K562 (cell line): ENCODE results near the gene SDSL. TPM values are rescaled to one million over a fixed set of nuclear protein-coding genes. Genes with fewer than 3 reads are reported as not detected.

Experiments used
- CHD2 ChIP-seq: IDR thresholded peaks from 2 replicates; pipeline ENCODE4 v1.6.1; 2011; ENCODE audit warnings: low read depth, low read length
- DPF2 ChIP-seq: fragments of 450-650 bp; IDR thresholded peaks from 2 replicates; pipeline ENCODE4 v1.6.1; 2016
- FOXM1 ChIP-seq, 2 experiments: fragments of 450-650 bp in 1 of 2; sonication (generic) in 1 of 2; formaldehyde crosslinking in 1 of 2; IDR thresholded peaks; 2 replicates each; pipeline versions ENCODE4 v1.6.1 to v1.9.0; 2017 to 2022; ENCODE audit warnings: low read depth in 2 of 2, mild to moderate bottlenecking in 2 of 2, missing genetic modification reagents in 1 of 2, moderate library complexity in 1 of 2
- NCOA4 ChIP-seq: fragments of 450-650 bp; IDR thresholded peaks from 2 replicates; pipeline ENCODE4 v1.6.1; 2018; ENCODE audit warnings: mild to moderate bottlenecking; ENCODE audit not compliant: partially characterized antibody
- POLR2AphosphoS5 ChIP-seq: IDR thresholded peaks from 2 replicates; pipeline ENCODE4 v1.6.1; 2011; ENCODE audit warnings: mild to moderate bottlenecking, low read depth, low read length, moderate library complexity; ENCODE audit not compliant: control insufficient read depth, insufficient read depth
- POLR2B ChIP-seq: fragments of 450-650 bp; IDR thresholded peaks from 2 replicates; pipeline ENCODE4 v1.6.1; 2018; ENCODE audit warnings: low read depth; ENCODE audit not compliant: partially characterized antibody
- PURB ChIP-seq: sonication (generic); formaldehyde crosslinking; IDR thresholded peaks from 2 replicates; pipeline ENCODE4 v1.9.0; 2021; ENCODE audit warnings: low read depth, mild to moderate bottlenecking, missing genetic modification reagents
- SMARCE1 ChIP-seq: fragments of 450-650 bp; IDR thresholded peaks from 2 replicates; pipeline ENCODE4 v1.7.1; 2016; ENCODE audit warnings: mild to moderate bottlenecking
- SREBF1 ChIP-seq: fragments of 150-350 bp; IDR thresholded peaks from 2 replicates; pipeline ENCODE4 v1.6.1; 2014; ENCODE audit warnings: antibody characterized with exemption, low read depth, low read length, borderline replicate concordance
- ZNF75A ChIP-seq: fragments of 450-650 bp; formaldehyde crosslinking; IDR thresholded peaks from 2 replicates; pipeline ENCODE4 v1.4.0; 2020; ENCODE audit warnings: mild to moderate bottlenecking
- polyA plus RNA-seq, 8 experiments: library from polyadenylated mRNA; depleted of rRNA in 4 of 8; stranded (reverse) in 5 of 8; unstranded in 3 of 8; fragments of >200 nt; fragmentation: Nextera tagmentation in 2 of 8; fragmentation: Illumina TruSeq in 1 of 8; extraction: Ambion mirVana in 2 of 8; extraction: Trizol in 1 of 8; gene quantifications; 2 replicates each; pipeline versions ENCODE4 v1.2.1 to v1.2.3, GENCODE V29; 2011 to 2014; ENCODE audit warnings: inconsistent platforms in 1 of 8, missing spikeins in 1 of 8
- total RNA-seq, 7 experiments: library from RNA; depleted of rRNA in 6 of 7; stranded (reverse); fragments of >200 nt in 6 of 7; fragmentation: Illumina TruSeq in 2 of 7; extraction: Trizol in 2 of 7; gene quantifications; 2 replicates each; pipeline versions ENCODE4 v1.2.1 to v1.2.3, GENCODE V29; 2011 to 2021; ENCODE audit warnings: low replicate concordance in 1 of 7
- TF ChIP-seq, protein P1 (sequence below): conservative IDR thresholded peaks from 2 replicates; pipeline ENCODE4 v1.6.1; 2011; ENCODE audit warnings: low read depth, mild to moderate bottlenecking, low read length; ENCODE audit not compliant: control insufficient read depth
- TF ChIP-seq, protein P2 (sequence below): fragments of 250-450 bp; sonication (Bioruptor Pico); IDR thresholded peaks from 2 replicates; pipeline ENCODE4 v1.8.0; 2022; ENCODE audit warnings: inconsistent platforms, mild to moderate bottlenecking, moderate library complexity, borderline replicate concordance
- TF ChIP-seq, protein P3 (sequence below): fragments of 450-650 bp; IDR thresholded peaks from 2 replicates; pipeline ENCODE4 v1.6.1; 2016; ENCODE audit warnings: borderline replicate concordance
- TF ChIP-seq, protein P4 (sequence below): IDR thresholded peaks from 2 replicates; pipeline ENCODE4 v1.6.1; 2016; ENCODE audit warnings: missing genetic modification characterization, missing compliant biosample characterization
- TF ChIP-seq, protein P5 (sequence below): sonication (generic); formaldehyde crosslinking; IDR thresholded peaks from 2 replicates; pipeline ENCODE4 v1.8.0; 2022; ENCODE audit warnings: mild to moderate bottlenecking, missing genetic modification reagents

The SDSL gene
- total and polyA plus RNA-seq, 9 of the 15 experiments (the other 6 are each of a cell fraction or from before 2014, with no cell fraction given): 0.31 to 11.0 (median 7.4) TPM

DNA sequence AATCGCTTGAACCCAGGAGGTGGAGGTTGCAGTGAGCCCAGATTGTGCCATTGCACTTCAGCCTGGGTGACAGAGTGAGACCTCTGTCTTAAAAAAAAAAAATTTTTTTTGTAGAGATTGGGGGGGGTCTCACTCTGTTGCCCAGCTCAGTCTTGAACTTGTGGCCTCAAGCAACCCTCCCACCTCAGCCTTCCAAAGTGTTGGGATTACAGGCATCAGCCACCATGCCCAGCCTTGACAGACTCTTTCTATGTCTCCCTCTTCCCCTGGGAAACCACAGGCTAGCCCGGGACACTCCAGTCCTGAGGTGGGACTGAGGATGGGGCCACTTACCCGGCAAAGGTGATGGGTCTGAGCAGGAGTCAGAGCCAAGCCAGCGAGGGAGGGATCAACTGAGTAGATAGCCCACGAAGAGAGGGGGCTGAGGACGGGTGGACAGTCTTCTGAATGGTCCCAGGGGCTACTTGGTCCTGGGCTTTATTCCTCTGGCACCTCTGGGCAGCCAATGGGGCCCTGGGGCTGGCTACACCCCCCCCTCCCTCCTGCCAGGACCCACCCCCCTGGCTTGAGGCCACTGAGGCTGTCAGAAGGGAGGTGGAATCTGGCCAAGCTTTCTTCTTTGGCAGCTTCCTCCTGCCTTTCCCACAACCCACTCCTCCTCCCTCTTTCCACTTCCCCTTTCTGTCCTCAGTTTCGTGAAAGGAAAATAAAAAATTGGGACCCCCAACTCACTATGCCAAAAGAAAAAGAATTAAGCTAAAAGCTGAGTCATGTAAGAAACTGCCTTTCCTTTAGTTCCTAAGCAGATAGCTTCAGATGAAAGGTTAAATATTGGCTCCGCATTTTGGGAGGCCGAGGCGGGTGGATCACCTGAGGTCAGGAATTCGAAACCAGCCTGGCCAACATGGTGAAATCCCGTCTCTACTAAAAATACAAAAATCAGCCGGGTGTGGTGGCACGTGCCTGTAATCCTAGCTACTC, 18.5 kb upstream of the SDSL start, which contains the start of gene SDS (continued):
- TF ChIP-seq, protein P1, sequence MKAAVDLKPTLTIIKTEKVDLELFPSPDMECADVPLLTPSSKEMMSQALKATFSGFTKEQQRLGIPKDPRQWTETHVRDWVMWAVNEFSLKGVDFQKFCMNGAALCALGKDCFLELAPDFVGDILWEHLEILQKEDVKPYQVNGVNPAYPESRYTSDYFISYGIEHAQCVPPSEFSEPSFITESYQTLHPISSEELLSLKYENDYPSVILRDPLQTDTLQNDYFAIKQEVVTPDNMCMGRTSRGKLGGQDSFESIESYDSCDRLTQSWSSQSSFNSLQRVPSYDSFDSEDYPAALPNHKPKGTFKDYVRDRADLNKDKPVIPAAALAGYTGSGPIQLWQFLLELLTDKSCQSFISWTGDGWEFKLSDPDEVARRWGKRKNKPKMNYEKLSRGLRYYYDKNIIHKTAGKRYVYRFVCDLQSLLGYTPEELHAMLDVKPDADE: no peak
- TF ChIP-seq, protein P2, sequence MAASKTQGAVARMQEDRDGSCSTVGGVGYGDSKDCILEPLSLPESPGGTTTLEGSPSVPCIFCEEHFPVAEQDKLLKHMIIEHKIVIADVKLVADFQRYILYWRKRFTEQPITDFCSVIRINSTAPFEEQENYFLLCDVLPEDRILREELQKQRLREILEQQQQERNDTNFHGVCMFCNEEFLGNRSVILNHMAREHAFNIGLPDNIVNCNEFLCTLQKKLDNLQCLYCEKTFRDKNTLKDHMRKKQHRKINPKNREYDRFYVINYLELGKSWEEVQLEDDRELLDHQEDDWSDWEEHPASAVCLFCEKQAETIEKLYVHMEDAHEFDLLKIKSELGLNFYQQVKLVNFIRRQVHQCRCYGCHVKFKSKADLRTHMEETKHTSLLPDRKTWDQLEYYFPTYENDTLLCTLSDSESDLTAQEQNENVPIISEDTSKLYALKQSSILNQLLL (CRISPR knock-in tag): no peak
- TF ChIP-seq NCOA4 (no peak), POLR2B (no peak), SREBF1 (no peak), ZNF75A (CRISPR knock-in tag) (peak; percentile 70; the same call in 1 of the 2 replicates), DPF2 (peak; percentile 61), POLR2AphosphoS5 (no peak), CHD2 (no peak), SMARCE1 (peak; percentile 81; the same call in 1 of the 2 replicates), PURB (CRISPR knock-in tag) (no peak), FOXM1 (IDR thresholded peaks at IDR 0.05; ENCODE audit: low read depth) (no peak), FOXM1 (CRISPR knock-in tag; IDR thresholded peaks at IDR 0.05; ENCODE audit: low read depth) (no peak)
- TF ChIP-seq, protein P3, sequence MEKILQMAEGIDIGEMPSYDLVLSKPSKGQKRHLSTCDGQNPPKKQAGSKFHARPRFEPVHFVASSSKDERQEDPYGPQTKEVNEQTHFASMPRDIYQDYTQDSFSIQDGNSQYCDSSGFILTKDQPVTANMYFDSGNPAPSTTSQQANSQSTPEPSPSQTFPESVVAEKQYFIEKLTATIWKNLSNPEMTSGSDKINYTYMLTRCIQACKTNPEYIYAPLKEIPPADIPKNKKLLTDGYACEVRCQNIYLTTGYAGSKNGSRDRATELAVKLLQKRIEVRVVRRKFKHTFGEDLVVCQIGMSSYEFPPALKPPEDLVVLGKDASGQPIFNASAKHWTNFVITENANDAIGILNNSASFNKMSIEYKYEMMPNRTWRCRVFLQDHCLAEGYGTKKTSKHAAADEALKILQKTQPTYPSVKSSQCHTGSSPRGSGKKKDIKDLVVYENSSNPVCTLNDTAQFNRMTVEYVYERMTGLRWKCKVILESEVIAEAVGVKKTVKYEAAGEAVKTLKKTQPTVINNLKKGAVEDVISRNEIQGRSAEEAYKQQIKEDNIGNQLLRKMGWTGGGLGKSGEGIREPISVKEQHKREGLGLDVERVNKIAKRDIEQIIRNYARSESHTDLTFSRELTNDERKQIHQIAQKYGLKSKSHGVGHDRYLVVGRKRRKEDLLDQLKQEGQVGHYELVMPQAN: no peak
- TF ChIP-seq, protein P4, sequence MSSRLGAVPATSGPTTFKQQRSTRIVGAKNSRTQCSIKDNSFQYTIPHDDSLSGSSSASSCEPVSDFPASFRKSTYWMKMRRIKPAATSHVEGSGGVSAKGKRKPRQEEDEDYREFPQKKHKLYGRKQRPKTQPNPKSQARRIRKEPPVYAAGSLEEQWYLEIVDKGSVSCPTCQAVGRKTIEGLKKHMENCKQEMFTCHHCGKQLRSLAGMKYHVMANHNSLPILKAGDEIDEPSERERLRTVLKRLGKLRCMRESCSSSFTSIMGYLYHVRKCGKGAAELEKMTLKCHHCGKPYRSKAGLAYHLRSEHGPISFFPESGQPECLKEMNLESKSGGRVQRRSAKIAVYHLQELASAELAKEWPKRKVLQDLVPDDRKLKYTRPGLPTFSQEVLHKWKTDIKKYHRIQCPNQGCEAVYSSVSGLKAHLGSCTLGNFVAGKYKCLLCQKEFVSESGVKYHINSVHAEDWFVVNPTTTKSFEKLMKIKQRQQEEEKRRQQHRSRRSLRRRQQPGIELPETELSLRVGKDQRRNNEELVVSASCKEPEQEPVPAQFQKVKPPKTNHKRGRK (tag): no peak
- TF ChIP-seq, protein P5, sequence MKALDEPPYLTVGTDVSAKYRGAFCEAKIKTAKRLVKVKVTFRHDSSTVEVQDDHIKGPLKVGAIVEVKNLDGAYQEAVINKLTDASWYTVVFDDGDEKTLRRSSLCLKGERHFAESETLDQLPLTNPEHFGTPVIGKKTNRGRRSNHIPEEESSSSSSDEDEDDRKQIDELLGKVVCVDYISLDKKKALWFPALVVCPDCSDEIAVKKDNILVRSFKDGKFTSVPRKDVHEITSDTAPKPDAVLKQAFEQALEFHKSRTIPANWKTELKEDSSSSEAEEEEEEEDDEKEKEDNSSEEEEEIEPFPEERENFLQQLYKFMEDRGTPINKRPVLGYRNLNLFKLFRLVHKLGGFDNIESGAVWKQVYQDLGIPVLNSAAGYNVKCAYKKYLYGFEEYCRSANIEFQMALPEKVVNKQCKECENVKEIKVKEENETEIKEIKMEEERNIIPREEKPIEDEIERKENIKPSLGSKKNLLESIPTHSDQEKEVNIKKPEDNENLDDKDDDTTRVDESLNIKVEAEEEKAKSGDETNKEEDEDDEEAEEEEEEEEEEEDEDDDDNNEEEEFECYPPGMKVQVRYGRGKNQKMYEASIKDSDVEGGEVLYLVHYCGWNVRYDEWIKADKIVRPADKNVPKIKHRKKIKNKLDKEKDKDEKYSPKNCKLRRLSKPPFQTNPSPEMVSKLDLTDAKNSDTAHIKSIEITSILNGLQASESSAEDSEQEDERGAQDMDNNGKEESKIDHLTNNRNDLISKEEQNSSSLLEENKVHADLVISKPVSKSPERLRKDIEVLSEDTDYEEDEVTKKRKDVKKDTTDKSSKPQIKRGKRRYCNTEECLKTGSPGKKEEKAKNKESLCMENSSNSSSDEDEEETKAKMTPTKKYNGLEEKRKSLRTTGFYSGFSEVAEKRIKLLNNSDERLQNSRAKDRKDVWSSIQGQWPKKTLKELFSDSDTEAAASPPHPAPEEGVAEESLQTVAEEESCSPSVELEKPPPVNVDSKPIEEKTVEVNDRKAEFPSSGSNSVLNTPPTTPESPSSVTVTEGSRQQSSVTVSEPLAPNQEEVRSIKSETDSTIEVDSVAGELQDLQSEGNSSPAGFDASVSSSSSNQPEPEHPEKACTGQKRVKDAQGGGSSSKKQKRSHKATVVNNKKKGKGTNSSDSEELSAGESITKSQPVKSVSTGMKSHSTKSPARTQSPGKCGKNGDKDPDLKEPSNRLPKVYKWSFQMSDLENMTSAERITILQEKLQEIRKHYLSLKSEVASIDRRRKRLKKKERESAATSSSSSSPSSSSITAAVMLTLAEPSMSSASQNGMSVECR (CRISPR knock-in tag): no peak
